ENCODE results near the gene BCCIP.

DNA sequence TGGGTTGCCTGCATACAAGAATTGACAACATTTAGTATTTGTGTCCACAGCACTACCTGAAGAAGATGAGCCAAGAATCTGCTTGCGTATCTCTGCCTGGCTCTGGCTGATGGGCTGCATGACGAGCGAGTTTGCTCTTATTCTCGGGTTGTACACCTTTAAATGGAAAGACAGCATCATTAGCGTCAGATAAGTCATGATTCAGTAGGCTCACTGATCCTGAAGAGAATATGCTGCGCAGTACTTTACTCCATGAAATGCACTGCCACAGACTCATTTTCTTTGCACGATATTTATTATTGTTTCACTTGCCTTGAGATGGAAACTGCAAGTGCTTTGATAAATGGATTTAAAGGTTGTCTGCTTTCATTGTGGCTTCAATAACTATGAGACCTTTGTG, 29.1 kb downstream of the BCCIP start:
- TF ChIP-seq GABPA (IDR thresholded peaks at IDR 0.05; ENCODE audit: low read depth) (no peak), EP300 (IDR thresholded peaks at IDR 0.05; ENCODE audit: borderline replicate concordance in 1 of 2, low read depth in 1 of 2, low read length in 1 of 2) (no peak), RAD21 (IDR thresholded peaks at IDR 0.05; ENCODE audit: low read length) (no peak), JUND (IDR thresholded peaks at IDR 0.05) (no peak), EZH2phosphoT487 (IDR thresholded peaks at IDR 0.05; ENCODE audit: borderline replicate concordance, low read depth) (no peak), SMC3 (IDR thresholded peaks at IDR 0.05; ENCODE audit: low read depth, low read length) (no peak), GATA2 (CRISPR knock-in tag; IDR thresholded peaks at IDR 0.05) (no peak), RFX5 (IDR thresholded peaks at IDR 0.05; ENCODE audit: low read length) (no peak), TAF1 (IDR thresholded peaks at IDR 0.05; ENCODE audit: borderline replicate concordance, low read depth, low read length) (no peak)
- TF ChIP-seq, protein P1, sequence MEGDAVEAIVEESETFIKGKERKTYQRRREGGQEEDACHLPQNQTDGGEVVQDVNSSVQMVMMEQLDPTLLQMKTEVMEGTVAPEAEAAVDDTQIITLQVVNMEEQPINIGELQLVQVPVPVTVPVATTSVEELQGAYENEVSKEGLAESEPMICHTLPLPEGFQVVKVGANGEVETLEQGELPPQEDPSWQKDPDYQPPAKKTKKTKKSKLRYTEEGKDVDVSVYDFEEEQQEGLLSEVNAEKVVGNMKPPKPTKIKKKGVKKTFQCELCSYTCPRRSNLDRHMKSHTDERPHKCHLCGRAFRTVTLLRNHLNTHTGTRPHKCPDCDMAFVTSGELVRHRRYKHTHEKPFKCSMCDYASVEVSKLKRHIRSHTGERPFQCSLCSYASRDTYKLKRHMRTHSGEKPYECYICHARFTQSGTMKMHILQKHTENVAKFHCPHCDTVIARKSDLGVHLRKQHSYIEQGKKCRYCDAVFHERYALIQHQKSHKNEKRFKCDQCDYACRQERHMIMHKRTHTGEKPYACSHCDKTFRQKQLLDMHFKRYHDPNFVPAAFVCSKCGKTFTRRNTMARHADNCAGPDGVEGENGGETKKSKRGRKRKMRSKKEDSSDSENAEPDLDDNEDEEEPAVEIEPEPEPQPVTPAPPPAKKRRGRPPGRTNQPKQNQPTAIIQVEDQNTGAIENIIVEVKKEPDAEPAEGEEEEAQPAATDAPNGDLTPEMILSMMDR (IDR thresholded peaks at IDR 0.05): no peak
- TF ChIP-seq, protein P2, sequence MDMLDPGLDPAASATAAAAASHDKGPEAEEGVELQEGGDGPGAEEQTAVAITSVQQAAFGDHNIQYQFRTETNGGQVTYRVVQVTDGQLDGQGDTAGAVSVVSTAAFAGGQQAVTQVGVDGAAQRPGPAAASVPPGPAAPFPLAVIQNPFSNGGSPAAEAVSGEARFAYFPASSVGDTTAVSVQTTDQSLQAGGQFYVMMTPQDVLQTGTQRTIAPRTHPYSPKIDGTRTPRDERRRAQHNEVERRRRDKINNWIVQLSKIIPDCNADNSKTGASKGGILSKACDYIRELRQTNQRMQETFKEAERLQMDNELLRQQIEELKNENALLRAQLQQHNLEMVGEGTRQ (IDR thresholded peaks at IDR 0.05; ENCODE audit: borderline replicate concordance, low read depth, low read length): no peak
